NCI-H146 (cell line): Measurements from ENCODE around the gene CDC42EP4.

Experiments
- DNase-seq: peaks from one replicate; lab custom pipeline; 2025; lab: John Stamatoyannopoulos, UW

The CDC42EP4 gene

GRCh38 chr17:73250851-73251640 is 60.8 kb downstream of the CDC42EP4 start:
- no peak for DNase-seq

GRCh38 chr17:73249700-73250099 is 62.1 kb downstream of the CDC42EP4 start:
- DNase-seq: peak; percentile 53

- no peak for DNase-seq
These were observed 63.3 kb downstream of the CDC42EP4 start for GRCh38 chr17:73248532-73248931.

- no peak for DNase-seq
These were observed 64.1 kb downstream of the CDC42EP4 start for GRCh38 chr17:73247726-73248125.

GRCh38 chr17:73240561-73240960 is 71.2 kb downstream of the CDC42EP4 start:
- no peak for DNase-seq

DNA sequence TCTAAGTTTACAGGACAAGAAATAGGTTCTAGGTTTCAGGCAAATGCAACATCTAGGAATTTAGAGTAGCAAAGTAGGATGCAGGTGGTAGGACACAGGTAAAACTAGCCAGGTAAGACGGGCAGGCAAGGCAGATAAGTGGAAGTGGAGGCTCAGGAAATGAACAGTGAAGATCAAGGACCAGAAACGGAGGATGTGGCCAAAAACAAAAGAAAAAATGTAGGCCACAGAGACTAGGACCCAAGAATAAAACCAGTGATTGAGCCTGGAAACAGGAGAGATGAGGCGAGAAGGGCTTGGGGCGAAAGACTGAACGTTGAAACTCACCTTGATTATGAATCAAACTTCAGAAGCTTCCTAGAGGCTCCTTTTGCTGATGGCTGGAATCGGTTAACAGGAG is 74.1 kb downstream of the CDC42EP4 start:
- DNase-seq: no peak

DNA sequence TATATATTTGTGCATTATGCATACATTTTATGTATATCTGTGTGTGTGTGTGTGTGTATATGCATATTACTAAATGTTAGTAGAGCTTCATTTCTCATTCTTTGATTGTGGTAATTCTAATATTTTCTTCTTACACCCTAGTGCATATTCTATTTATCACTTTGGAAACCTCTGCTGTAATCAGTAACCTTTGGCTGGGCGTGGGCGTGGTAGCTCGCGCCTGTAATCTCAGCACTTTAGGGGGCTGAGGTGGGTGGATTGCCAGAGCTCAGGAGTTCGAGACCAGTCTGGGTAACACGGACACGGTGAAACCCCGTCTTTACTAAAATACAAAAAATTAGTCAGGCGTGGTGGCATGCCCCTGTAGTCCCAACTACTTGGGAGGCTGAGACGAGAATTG is 77.1 kb downstream of the CDC42EP4 start:
- DNase-seq: no peak
